Activated CD4-positive, alpha-beta T cell treated with anti-CD3 and anti-CD28 coated beads for 24 hours (primary cell): ENCODE data around the gene UQCRQ.

Source experiments
- DNase-seq, 2 donors: peaks; one replicate each; pipeline ENCODE4 v3.0.0-alpha.2; 2020; ENCODE audit warnings: low read depth in 2 of 2

UQCRQ gene

GRCh38 chr5:132871459-132872284 is 5.2 kb downstream of the UQCRQ start:
- DNase-seq: no peak

- DNase-seq: no peak
Observed at GRCh38 chr5:132872788-132873118, 6.3 kb downstream of the UQCRQ start.

GRCh38 chr5:132873119-132873929 is 6.9 kb downstream of the UQCRQ start, which contains the start of gene LEAP2:
TSS of gene LEAP2 (plus strand) at chr5:132873668. CDS start at chr5:132873695, 27 bp downstream.
- no peak for DNase-seq

- DNase-seq: no peak
Observed at GRCh38 chr5:132873930-132874271, 7.5 kb downstream of the UQCRQ start.

DNA sequence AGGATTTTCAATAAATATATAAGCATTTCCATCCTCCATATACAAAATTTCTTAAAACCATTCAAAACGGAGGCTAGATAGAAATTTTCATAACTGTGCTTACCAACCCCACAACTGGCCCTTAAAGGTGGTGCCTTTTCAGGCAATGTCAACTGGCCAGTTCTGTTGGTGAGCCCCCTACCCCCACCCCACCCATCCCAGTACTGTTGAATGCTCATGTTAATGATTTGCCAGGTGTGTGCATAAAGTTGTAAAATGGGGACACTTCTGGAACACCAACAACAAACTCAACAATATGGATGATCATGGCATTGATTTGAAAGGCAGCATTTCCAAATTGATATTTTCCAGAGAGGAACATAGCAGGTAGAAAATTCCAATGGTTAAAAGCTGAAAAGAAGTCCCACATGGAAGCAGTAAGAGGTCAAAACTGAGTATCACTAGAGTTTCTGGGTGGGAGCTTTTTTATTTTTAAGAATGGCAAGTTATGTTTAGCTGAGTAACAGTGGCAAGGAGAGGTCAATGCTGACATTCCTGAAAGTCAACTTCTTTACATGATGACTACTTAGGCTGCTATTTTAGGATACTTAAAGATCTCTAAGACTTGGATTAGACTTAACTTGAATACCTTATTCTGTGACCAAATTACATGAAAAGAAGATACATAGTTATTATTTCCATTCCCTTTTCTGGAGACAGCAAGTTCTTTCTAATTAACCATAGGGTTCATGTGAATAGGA is 9.7 kb downstream of the UQCRQ start:
- no peak for DNase-seq

- no peak for DNase-seq
Observed at GRCh38 chr5:132877466-132877865, 11.0 kb downstream of the UQCRQ start.

- no peak for DNase-seq
Observed at GRCh38 chr5:132877938-132878337, 11.5 kb downstream of the UQCRQ start.

GRCh38 chr5:132883261-132883834 is 16.9 kb downstream of the UQCRQ start:
- no peak for DNase-seq

DNA sequence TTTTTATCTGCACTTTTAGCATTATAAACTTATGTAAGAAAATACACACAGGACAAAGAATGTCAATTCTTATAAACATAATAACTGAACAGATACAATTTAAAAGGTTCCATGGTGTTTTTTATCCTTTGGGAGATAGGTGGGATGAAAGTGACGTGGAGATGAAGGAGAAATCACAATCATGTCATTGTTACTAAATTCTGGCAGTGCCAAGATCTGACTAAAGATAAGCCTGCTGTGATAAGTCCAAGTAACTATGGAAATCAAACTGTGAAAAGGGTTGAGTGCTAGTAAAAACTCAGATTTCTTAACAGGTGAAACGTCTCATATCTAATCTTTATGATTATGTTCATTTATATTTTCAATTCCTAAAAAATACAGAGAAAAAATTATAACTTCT is 18.1 kb downstream of the UQCRQ start:
- DNase-seq: no peak

- no peak for DNase-seq
Observed at GRCh38 chr5:132886064-132886823, 19.8 kb downstream of the UQCRQ start.

GRCh38 chr5:132887283-132887682 is 20.8 kb downstream of the UQCRQ start:
- no peak for DNase-seq

DNA sequence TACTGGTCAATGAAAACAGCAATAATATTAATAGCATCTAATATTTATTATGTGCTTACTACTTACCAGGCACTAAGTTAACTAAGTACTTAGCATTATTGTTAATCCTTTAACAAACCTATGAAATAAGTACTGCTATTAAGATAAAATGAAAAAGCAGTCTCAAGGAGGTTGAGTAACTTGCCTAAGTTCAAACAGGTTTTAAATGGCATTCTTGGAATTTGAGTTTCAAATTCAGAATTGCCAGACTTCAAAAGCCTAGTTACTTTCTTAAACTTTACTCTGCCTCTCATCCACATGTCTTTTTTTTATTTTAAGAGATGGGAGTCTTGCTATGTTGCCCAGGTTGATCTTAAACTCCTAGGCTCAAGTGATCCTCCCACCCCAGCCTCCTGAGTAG is 23.1 kb downstream of the UQCRQ start:
- DNase-seq: no peak

- no peak for DNase-seq
Observed at GRCh38 chr5:132890817-132891216, 24.4 kb downstream of the UQCRQ start.

GRCh38 chr5:132895719-132896305 is 29.4 kb downstream of the UQCRQ start:
- DNase-seq: no peak

DNA sequence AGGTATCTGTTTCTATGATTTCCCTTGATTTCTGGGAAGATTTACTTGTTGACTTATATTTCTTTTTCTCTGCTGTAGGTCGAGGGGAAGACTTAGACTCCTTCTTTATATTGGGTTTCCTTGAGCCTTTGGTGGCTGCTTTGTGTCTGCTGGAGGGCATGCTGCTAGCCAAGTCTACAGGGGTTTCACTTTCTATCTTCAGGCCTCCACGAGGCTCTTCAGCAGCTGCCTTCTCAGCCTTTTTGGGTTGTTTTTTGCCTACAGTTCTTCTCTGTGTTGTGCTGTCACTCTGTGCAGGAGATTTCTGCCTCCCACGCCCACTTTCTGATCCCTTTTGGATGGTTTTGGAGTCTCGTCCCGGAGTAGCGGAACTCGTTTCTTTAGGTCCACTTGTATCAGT is 30.2 kb downstream of the UQCRQ start:
- DNase-seq: no peak

GRCh38 chr5:132898094-132898493 is 31.7 kb downstream of the UQCRQ start:
- no peak for DNase-seq

DNA sequence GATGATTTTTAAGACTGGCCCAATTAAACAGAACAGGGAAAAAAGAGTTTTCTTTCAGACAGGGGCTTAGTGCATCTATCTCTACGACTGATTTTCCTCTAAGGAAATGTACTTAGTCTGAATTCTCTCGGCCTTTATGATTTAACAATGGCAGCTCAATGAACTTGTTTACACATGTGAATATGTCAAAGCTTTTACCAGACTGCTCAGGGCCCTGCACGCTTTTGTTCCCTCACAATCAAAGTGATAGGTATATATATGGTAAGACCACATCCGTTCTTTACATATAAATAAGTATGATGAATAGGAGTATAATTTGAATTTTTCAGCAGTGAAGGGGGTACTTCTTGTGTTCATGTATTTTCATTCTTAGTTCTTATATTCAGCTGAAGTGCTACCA is 34.6 kb downstream of the UQCRQ start:
- no peak for DNase-seq

DNA sequence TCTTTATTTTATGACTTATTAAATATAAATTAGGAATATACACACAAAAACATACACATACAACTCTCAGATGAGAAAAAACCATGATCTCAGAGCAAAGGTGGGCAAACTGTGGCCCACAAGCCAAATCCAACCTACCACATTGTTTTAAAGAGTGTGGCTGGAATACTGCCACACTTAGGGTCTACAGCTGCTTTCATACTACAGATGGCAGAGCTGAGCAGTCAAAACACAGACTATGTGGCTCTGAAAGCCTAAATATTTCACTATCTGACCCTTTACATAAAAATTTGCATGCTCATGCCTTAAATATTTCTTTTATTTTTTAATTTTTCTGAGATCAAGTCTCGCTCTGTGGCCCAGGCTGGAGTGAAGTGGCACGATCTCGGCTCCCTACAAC is 35.3 kb downstream of the UQCRQ start:
- no peak for DNase-seq

GRCh38 chr5:132905938-132906337 is 39.5 kb downstream of the UQCRQ start:
- no peak for DNase-seq

DNA sequence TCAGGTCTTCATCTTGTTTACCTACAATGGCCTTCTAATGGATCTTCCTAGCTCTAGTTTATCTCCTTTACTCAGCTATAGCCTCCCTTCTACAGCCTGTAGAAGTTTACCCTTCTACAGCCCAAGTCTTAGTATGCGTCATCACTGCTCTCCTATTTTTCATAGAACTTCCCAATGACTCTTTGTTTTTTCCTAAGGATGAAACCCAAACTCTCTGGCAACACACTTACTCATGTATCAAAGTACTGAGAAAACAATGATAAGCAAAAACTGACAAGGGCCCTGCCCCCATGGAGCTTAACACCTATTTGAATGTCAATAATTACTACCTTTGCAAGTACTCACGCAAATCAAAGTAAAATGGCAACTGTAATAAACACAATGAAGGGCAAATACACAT is 40.7 kb downstream of the UQCRQ start:
- no peak for DNase-seq

GRCh38 chr5:132909702-132910101 is 43.3 kb downstream of the UQCRQ start:
- DNase-seq: no peak
